ENCODE results near the gene KCNB1.

KCNB1 gene

GRCh38 chr20:49377326-49377725 lies 105.1 kb downstream of the KCNB1 start:
- no peak for DNase-seq (ENCODE audit: low read depth in 1 of 2, low spot score in 1 of 2)
- H3K27me3 ChIP-seq (ENCODE audit: insufficient read depth, poor library complexity, severe bottlenecking): no peaks in the 10 kb centered on the region
- H3K4me3 ChIP-seq (replicated peaks; ENCODE audit: insufficient read depth, low read length): no peak overlapping the region
- TF ChIP-seq CTCF (IDR thresholded peaks at IDR 0.05; ENCODE audit: insufficient read depth, low read length) (no peak), POLR2AphosphoS5 (IDR thresholded peaks at IDR 0.05; ENCODE audit: low read depth) (no peak), SPI1 (IDR thresholded peaks at IDR 0.05; ENCODE audit: borderline replicate concordance, low read depth) (no peak), GABPA (IDR thresholded peaks at IDR 0.05; ENCODE audit: low read depth) (no peak), REST (IDR thresholded peaks at IDR 0.05; ENCODE audit: insufficient replicate concordance, low read depth) (no peak)
- no peak overlapping the region for H3K27ac ChIP-seq (replicated peaks)

GRCh38 chr20:49375170-49375569 lies 107.3 kb downstream of the KCNB1 start:
- no peak for DNase-seq (ENCODE audit: low read depth in 1 of 2, low spot score in 1 of 2)
- H3K4me3 ChIP-seq (replicated peaks; ENCODE audit: insufficient read depth, low read length): no peak overlapping the region
- TF ChIP-seq SPI1 (IDR thresholded peaks at IDR 0.05; ENCODE audit: borderline replicate concordance, low read depth) (no peak), GABPA (IDR thresholded peaks at IDR 0.05; ENCODE audit: low read depth) (no peak), CTCF (IDR thresholded peaks at IDR 0.05; ENCODE audit: insufficient read depth, low read length) (no peak), POLR2AphosphoS5 (IDR thresholded peaks at IDR 0.05; ENCODE audit: low read depth) (no peak), REST (IDR thresholded peaks at IDR 0.05; ENCODE audit: insufficient replicate concordance, low read depth) (no peak)
- no peaks in the 10 kb centered on the region for H3K27me3 ChIP-seq (ENCODE audit: insufficient read depth, poor library complexity, severe bottlenecking)
- no peak overlapping the region for H3K27ac ChIP-seq (replicated peaks)

GRCh38 chr20:49372095-49372734 lies 110.3 kb downstream of the KCNB1 start:
- Histone ChIP-seq H3K27me3 (ENCODE audit: insufficient read depth, poor library complexity, severe bottlenecking) (peaks cover 3% of the 10 kb centered on the region), H3K27ac (replicated peaks) (no peak overlapping the region), H3K4me3 (replicated peaks; ENCODE audit: insufficient read depth, low read length) (no peak overlapping the region)
- no peak for DNase-seq (ENCODE audit: low read depth in 1 of 2, low spot score in 1 of 2)
- TF ChIP-seq POLR2AphosphoS5 (IDR thresholded peaks at IDR 0.05; ENCODE audit: low read depth): no peak
- no peak for TF ChIP-seq CTCF (IDR thresholded peaks at IDR 0.05; ENCODE audit: insufficient read depth, low read length)
- no peak for TF ChIP-seq GABPA (IDR thresholded peaks at IDR 0.05; ENCODE audit: low read depth)

GRCh38 chr20:49368596-49368995 lies 113.9 kb downstream of the KCNB1 start:
- no peak for TF ChIP-seq CTCF (IDR thresholded peaks at IDR 0.05; ENCODE audit: insufficient read depth, low read length)
- no peak for TF ChIP-seq POLR2AphosphoS5 (IDR thresholded peaks at IDR 0.05; ENCODE audit: low read depth)
- no peak for TF ChIP-seq REST (IDR thresholded peaks at IDR 0.05; ENCODE audit: insufficient replicate concordance, low read depth)
- TF ChIP-seq SPI1 (IDR thresholded peaks at IDR 0.05; ENCODE audit: borderline replicate concordance, low read depth): no peak
- H3K27ac ChIP-seq (replicated peaks): no peak overlapping the region
- DNase-seq (ENCODE audit: low read depth in 1 of 2, low spot score in 1 of 2): no peak
- no peak overlapping the region for H3K4me3 ChIP-seq (replicated peaks; ENCODE audit: insufficient read depth, low read length)
- H3K27me3 ChIP-seq (ENCODE audit: insufficient read depth, poor library complexity, severe bottlenecking): peaks cover 3% of the 10 kb centered on the region

Data from HL-60 (cell line).